Fibroblast of skin of scalp (primary cell): Measurements from ENCODE around the gene TMED6.
"Not testable (repeated sequence)": the region's sequence is repeated elsewhere in the genome, so short reads cannot be mapped to it uniquely, and the experiment has no call there.

Experiments
- DNase-seq: peaks from one replicate; pipeline ENCODE4 v3.0.0-alpha.2; 2013

The TMED6 gene

GRCh38 chr16:69360070-69360469, 8.5 kb upstream of the TMED6 start:
- not testable (repeated sequence) for DNase-seq

GRCh38 chr16:69350536-69351133, 951 bp downstream of the TMED6 start:
- DNase-seq = no peak

GRCh38 chr16:69349536-69349935, 2.0 kb downstream of the TMED6 start:
- no peak for DNase-seq

- no peak for DNase-seq
These were observed 3.4 kb downstream of the TMED6 start for GRCh38 chr16:69348222-69348621.

- DNase-seq = no peak
These were observed 4.9 kb downstream of the TMED6 start for GRCh38 chr16:69346683-69347082.

GRCh38 chr16:69345923-69346322, 5.7 kb downstream of the TMED6 start:
- DNase-seq = no peak

GRCh38 chr16:69344171-69344570, 7.4 kb downstream of the TMED6 start:
- DNase-seq = no peak

GRCh38 chr16:69340095-69340644, 11.4 kb downstream of the TMED6 start:
- no peak for DNase-seq

GRCh38 chr16:69339289-69340094, 12.1 kb downstream of the TMED6 start, which contains the start of the genes COG8 and NIP7:
Gene COG8 (minus strand): TSS chr16:69339564. CDS start chr16:69339552, 12 bp downstream.
Gene NIP7 (plus strand): TSS chr16:69339772. CDS start chr16:69339830, 58 bp downstream.
- DNase-seq = peak; percentile 99

GRCh38 chr16:69338557-69339288, 12.9 kb downstream of the TMED6 start:
- DNase-seq = no peak

- no peak for DNase-seq
These were observed 16.9 kb downstream of the TMED6 start for GRCh38 chr16:69334696-69335095.

GRCh38 chr16:69330286-69331109, 21.1 kb downstream of the TMED6 start, which contains the start of gene PDF:
Gene PDF (minus strand): TSS chr16:69330588. CDS start chr16:69330570, 18 bp downstream.
- DNase-seq = peak; percentile 94

GRCh38 chr16:69329369-69330285, 22.0 kb downstream of the TMED6 start:
- DNase-seq = no peak

GRCh38 chr16:69328854-69329316, 22.7 kb downstream of the TMED6 start:
- no peak for DNase-seq

- no peak for DNase-seq
These were observed 23.8 kb downstream of the TMED6 start for GRCh38 chr16:69327585-69328310.

- DNase-seq = no peak
These were observed 25.3 kb downstream of the TMED6 start for GRCh38 chr16:69326172-69326873.

GRCh38 chr16:69325784-69326171, 25.8 kb downstream of the TMED6 start:
- no peak for DNase-seq

GRCh38 chr16:69324585-69325253, 26.9 kb downstream of the TMED6 start:
- no peak for DNase-seq
